Activated naive CD8-positive, alpha-beta T cell treated with anti-CD3 and anti-CD28 coated beads, Interleukin-2, amount 50 U/mL, for 16 hours (primary cell): Measurements from ENCODE around the gene ABR.
"Not testable (repeated sequence)": the region's sequence is repeated elsewhere in the genome, so short reads cannot be mapped to it uniquely, and the experiment has no call there.

Source experiments
- DNase-seq: peaks from one replicate; pipeline ENCODE4 v3.0.0-alpha.2; 2020; ENCODE audit warnings: low read depth, low spot score

Gene ABR

DNA sequence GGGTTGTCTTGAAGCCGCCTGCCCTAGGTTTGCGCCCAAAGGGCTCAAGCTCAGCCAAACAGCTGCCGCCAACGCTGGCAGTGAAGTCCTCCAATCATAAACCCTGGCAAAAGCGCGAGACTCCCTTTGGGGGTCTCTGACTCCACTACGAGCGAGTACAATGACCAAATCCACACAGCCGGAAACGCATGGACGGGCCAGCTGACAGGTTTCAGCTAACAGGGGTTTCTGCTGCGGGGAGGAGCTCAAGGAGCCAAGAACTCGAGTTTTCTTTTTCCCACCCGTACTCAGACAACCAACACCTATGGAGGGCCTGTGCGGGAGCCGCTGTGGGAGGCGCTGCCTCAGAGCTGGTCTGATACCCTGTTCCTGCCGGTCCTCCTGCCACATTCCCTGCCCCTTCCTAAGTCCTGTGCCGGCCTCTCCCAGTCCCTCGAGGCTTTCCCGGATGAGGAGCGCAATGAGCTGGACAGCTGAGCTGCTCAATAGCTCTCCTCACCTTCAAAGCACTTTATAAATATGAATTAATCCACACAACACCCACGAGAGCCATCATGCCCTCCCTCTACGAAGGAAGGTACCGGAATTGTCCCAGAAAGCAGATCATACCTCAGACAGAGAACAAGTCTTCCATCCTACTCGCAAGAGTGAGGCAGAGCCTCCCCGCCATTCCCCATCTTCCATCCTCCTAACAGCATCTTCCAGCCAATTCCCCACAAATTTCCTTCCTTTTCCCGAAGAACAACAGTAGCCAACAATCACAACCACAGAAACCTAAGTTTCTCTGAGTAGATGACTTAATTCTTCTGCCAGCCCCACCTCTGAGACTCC, 6.1 kb downstream of the ABR start:
- DNase-seq: no peak

DNA sequence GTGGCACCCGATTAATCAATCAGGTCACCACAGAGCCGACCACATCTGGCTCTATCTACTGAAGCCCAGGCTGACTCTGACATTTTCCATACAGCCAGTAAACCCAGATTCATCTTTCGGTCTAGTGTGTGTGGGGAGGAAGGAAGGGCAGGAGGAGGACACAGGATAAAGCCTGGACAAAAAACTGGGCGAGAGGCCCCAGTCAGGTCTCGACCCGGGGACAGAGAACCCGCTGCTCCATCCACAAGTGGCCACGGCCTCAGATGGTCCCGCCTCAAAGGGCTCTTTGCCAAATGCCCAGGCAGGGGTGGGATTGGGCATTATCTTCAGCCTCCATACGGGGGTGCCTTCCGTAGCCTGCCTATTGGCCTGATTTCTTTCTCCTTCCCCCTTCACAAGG, 7.8 kb downstream of the ABR start:
- no peak for DNase-seq

DNA sequence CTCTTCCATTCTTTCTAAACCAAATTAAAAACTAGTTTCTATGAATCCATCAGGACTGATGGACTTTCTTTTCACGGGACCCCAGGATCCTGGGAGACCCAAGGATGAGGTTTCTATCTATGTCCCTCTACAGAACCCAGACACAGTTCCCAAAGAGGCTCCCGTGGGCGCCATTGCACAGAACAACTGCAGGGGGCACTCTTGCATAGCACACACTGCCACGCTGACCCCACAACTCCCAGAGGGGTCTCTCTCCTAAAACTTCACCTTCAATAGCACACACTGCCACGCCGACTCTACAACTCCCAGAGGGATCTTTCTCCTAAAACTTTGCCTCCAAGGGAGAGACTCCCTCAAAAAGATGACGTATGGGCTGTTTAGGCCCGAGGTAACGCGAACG, 9.0 kb downstream of the ABR start:
- no peak for DNase-seq

DNA sequence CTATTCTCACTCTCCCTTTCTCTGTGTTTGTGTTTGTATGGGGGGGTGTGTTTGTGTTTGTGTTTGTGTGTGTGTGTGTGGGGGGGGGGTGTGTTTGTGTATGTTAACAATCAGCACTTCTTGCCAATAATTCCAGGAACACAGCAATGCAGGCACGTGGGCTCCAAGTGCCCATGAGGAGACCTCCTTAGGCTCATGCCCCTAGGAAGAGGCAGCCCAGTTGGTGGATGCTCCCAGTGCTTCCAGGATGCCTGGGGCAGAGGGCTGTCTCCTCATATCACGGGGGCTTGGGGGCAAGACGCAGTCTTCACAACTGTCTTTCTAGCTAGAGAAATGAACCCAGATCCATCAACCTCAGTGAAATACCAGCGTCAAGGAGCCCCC, 9.9 kb downstream of the ABR start:
- no peak for DNase-seq

DNA sequence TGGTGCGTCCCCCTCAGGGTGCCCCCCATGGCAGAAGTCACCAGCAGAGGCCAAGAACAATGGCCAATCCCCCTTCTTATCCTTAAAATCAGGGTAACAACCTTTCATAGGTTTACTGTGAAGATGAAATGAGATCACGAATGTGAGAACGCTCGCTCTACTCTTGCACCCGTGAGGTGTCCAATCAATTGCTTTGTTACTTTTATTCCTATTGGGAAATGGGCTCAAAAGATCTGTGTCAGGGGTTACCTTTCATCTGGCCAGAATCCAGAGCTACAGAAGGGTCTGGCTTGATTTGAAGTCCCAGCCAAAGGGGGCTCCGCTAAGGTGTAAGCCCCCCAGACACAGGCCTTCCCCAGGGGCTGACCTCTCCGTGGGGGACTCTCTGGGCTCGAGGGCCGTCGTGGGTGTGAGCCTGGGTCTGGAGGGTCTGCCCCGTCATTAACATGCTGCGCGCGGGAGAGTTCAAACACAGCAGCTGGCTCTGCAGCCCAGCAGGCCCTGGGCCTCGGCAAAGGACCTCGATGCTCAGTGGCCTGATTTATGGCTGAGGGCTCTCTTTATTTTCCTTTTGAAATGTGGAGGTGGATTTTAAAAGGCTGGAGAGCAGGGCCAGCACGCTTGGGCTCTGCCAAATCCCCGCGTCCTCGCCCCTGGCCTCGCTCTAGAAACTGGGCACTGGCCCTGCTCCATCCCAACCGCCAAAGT, 10.4 kb downstream of the ABR start:
- no peak for DNase-seq

DNA sequence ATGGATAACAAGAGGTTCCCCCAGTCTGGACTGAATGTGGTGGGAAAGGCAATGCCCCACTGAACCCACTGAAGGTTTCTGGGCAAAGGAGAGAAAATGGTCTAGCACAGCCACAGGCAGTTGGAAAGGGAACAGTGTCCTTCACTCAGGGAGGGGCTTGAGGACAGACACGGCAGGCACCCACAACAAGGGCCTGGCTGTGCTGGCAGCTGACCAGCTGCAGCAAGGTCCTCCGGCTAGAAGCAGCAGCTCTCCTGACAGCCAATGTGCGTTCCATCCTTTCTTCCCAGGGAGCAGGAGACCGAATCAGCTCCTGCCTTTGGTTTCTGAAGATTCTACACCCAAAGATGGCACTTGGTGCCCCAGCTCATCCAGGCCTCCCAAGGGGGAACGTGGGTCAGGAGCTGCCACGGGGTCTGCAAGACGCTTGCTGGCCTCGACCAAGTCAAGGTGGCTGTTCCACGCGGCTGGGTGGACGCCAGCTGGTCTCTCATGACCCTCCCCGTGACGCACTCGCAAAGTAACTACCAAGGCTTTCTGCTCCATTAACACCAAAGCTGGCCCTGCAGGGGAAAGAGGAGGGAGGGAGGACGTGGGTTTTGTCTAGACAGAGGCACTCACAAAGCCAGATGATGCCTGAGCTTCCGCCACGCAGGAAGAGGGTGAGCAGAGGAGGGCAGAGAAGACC, 11.1 kb downstream of the ABR start:
- DNase-seq: no peak

DNA sequence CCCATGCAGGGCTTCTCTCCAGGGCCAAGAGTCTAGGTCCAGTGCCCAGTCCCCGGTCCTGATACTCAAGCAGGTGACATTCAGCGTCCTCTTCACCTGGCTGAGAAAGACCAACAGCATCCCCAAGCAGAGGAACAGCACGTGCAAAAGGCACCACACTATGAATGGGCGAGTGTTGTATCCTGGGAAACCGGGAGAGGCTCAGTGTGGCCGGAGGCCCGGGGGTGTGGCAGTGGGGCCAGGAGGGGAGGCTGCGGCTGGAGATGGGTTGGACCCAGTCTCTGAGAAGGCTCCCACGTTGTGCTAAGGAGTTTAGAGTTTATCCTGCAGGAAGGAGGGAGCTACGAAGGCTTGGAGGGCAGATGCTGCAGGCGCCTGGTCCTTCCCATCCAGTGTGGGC, 13.5 kb downstream of the ABR start:
- DNase-seq: no peak

DNA sequence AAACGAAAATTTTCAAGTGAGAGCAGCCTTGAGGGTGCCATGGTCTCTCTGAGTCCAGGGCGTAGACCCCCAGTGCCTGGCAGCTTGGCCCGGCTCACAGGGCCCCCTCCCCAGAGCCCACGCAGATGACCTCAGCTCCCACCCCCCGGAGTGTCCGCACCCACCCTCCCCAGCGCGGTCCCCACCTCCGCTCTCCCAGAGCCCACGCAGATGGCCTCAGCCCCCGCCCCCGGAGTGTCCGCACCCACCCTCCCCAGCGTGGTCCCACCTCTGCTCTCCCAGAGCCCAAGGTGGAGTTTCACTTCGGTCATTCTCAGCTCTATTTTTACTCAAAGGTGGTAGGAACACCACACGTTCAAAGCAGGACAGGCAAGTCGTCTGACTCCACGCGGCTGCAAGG, 13.9 kb downstream of the ABR start:
- DNase-seq: no peak

DNA sequence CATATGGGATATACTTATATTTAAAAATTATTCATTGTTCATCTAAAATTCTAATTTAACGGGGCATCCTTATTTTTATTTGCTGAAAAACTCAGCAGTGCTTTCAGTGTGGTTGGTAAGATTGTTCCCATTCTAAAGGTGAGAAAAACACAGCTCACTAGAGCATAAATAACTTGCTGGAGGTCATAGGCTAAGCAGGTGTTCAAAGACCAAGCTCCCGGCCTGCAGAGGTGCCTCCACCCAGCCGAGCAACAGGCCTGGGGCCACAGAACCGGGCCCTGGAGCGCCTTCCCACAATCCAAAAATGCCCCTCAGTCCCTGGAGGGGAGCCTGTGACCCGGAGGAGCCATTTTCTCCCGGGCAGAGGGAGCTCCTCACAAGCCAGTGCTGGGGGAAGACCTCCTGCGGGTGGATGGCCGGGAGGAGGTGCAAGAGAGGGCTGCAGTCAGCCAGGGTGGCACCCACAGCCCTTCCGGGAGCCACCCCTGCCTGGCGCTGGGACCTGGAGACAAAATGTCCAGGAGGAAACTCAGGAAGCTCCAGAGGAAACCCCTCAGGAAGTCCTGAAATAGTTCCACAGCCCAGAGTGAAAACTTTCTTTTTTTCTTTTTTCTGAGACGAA, 14.7 kb downstream of the ABR start:
- no peak for DNase-seq

DNA sequence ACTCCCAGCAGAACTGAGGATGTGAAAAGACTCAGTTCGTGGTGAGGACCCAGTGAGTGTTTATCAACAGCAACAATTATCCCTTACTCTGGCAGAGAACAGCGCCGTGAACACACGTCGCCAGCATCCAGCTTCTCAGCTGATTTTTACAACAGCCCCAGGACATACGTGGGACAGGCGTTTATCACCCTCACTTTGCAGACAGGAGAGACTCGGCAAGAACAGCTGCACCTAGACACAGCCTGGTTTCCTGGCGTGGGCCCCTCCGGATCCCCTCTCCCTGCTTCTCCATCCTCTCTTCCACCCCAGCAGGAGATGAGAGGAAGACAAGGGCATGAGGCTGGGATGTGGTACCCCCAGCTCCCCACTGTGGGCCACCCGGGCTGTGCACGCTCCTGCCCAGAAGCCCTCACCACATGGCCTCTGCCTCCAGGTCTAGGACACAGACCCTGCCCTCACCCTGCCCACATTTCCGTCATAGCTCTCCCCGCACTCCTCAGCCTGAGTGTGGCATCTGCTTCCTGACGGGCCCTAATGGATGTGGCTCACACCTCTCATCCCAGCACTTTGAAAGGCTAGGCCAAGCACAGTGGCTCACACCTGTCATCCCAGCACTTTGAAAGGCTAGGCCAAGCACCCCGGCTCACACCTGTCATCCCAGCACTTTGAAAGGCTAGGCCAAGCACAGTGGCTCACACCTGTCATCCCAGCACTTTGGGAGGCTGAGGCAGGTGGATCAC, 17.5 kb downstream of the ABR start:
- no peak for DNase-seq

DNA sequence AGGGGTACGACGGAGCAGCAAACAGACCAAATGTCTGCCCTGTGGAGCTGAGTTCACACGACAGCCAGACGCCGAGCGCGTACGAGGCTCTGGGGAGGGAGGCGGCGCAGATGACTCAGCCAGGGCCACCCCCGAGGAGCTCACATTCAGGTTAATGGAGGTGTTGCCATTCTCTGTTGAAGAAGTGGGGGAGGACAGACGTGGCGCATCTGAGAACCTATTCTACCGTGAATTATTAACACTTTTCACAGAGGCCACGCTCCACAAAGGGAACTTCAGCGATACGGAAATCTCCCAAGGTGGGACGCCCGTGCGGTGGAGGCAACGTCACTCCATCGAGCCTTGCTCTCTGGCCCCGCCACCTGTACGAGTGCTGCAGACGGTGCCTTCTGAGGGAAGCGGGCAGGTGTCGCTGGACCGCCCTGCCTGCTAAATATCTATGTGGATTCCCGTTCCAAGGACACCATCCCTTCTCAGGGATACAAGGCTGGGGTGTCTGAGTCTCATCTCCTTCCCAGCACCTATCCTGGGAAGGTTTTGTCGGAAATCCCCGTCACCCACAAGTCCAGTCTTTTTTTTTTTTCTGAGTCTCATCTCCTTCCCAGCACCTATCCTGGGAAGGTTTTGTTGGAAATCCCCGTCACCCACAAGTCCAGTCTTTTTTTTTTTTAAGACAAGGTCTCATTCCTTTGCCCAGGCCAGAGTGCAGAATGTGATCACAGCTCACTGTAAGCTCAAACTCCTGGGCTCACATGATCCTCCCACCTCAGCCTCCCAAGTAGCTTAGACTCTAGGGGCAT, 19.0 kb downstream of the ABR start:
- DNase-seq: no peak

DNA sequence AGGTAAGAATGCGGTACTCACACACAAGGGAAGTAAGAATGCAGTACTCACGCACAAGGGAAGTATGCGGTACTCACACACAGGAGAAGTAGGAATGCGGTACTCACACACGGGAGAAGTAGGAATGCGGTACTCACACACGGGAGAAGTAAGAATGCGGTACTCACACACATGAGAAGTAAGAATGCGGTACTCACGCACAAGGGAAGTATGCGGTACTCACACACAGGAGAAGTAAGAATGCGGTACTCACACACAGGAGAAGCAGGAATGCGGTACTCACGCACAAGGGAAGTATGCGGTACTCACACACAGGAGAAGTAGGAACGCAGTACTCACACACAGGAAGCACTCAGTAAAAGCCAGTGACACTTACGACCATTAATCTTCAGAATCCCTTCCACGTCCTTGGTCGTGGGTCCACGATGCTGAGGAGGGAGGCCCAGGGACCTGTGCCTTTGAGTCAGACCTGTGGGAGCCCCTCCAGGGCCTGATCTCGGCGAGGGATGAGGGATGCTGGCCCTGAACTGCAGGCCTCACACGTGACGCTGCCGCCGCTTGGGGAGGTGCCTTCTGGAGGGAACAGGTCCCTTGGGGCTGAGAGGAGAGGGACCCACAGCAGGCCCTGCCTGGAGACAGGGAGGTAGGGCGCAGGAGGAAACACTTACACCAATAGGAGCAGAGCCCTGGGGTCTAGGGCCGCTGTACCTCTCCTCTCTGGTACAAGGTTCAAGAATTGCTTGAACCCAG, 20.2 kb downstream of the ABR start:
- no peak for DNase-seq

DNA sequence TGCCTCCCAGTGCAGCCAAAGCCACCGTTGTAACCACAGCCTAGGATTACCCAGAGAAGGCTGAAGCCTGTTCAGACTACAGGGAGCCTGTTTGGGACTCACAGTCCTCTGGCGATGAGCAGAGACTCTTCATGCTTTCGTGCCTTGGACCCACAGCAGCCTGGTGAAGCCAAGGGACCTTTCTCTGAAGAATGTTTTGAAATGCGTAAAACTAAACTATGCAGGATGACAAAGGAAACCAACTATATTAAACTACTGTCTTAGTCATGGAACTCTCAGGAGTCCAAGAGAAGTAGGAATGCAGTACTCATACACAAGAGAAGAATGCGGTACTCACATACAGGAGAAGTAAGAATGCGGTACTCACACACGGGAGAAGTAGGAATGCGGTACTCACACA, 20.9 kb downstream of the ABR start:
- no peak for DNase-seq

DNA sequence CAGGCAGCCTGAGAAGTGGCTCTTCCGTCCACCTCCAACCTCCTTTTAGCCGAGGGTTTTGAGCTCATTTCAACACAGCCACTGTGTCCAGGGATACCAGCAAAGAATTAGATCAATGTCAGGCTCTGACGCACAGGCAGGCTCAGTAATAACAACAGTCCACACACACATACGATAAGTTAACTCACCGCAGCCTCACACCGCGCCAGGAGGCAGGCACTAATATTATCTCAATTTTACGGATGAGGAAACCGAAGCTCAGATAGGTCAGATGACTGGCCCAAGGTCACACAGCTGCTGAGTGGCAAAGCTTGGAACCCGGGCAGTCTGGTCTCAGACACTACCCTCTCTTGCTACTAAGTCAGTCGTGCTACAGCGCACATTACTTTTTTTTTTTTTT, 22.9 kb downstream of the ABR start:
- no peak for DNase-seq

DNA sequence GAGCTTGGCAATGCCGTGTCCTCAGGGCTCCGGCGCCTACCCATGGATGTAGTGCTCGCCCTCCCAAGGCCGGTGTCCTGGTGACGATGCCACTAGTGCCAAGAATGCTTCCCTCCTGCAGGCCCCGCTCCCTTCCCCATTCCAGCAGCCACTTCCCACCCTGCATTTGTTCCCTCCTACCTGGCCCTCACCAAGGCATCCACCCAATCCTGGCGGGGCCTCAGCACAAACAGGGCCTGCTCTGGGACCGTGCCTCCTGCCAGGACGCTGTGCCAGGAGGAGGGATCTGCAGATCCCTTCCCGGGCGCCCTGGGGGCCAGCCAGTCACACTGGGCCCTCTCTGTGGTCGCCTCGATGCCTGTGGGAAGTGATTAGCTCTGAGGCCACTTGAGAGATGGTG, 25.1 kb downstream of the ABR start:
- DNase-seq: no peak

DNA sequence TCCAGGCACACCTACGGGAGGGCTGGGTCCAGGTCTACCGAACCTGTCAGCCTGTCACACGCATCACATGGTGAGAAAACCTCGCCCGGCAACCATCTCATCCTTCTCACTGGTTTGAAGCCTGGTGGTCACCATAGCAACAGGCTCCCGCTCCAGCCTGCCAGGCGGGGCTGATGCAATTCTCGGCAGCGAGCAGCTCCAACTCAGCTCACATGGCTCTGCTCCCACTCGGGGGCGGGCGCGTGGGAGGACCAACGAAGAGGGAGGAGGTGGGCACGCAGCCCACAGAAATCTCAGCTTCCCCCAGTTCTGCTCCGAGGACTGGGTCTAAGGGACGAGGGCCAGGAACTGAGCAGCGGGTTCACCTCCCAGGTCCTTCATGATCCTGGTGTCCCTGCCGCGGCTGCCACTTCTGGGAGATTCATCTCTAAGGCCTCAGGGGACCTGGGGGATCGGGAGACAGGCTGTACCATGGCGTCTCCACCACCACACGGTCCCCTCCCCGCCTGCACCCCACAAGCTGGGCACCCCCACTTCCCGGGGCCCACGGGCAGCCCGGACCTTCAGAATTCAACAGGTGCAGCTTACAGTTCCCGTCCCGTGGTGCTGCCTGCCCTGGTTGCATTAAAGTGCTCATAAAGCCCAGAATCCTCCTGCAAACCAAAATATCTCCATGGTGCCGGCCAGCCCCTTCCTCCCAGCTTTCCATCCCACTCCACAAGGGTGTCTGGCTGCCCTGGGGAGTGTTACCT, 25.8 kb downstream of the ABR start:
- DNase-seq: no peak

DNA sequence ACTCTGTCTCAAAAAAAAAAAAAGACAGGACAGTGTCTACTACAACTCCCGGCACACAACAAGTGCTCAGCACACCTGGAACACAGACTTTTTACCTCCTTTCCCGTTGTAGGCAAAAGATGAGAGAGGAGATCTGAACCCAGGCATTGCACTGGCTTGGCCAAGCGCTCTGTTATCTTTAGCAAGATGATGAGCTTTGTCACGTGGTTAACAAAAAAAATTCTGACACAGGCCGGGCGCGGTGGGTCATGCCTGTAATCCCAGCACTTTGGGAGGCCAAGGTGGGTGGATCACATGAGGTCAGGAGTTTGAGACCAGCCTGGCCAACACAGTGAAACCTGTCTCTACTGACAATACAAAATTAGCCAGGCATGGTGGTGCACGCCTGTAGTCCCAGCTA, 27.2 kb downstream of the ABR start:
- DNase-seq: not testable (repeated sequence)

DNA sequence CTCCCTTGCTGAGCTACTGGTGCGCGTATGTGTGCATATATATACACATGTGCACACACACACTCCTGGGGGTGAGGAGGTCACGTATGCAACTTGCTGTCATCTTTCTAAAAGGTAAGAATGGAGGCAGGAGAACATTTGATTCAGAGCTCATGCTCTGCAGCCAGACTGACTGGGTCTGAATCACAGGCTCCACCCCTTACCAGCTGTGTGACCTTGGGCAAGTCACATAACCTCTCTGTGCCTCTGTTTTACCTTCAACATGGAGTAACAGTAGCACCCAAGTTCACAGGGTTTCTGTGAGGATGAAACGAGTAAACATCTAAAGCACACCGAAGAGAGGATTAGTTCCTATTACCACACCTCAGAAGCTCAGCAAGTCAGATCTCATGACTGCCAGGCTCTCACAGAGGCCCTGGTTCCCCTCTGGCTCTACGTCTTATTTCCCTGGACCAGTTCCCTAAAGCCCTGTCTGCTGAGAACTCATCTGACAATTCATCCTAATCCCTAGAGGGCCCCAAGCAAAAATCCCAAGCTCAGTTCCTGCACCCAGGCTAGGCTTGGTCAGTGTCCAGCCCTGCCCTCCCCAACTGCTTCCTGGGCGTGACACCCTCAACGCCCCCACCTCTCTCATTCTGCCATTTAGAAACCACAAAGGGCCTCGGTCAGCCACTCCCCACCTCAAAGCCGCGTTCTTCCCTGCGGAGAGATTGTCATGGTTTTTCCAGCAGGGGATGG, 28.7 kb downstream of the ABR start:
- DNase-seq: no peak

DNA sequence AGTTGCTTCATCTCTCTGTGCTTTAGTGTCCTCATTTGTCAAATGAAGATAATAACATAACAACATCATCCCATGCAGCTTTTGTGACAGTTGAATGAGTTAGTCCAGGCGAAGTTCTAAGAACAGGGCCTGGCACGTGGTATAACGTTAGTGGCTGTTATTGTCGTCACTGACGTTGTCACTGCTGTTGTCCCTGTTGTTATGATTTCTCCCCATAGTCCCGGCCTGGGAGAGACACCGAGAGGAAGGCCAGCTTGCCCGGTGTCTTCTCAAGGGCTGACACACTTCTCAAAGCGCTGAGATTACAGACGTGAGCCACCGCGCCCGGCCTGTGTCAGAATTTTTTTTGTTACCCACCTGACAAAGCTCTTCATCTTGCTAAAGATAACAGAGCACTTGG, 29.9 kb downstream of the ABR start:
- no peak for DNase-seq
